PC-3 (cell line): ENCODE results near the gene PCSK5. TPM values are rescaled to one million over a fixed set of nuclear protein-coding genes. Genes with fewer than 3 reads are reported as not detected.

Experiments
- ATAC-seq: fragments of 200-7000 bp; cut with Tn5 transposase; 2 replicates; pipeline ENCODE4 v1.9.1; 2020; ENCODE audit warnings: mild to moderate bottlenecking, moderate library complexity
- BruUV-seq: library from RNA; stranded (reverse); fragments of 400-500 nt; replicated peaks from 2 replicates; lab custom pipeline; 2021; lab: Mats Ljungman, UMichigan
- CTCF ChIA-PET: fragments of 300-600 bp; sonication (Branson Sonifier 250); formaldehyde crosslinking; loops from one replicate; lab custom pipeline; 2022; ENCODE audit warnings: antibody characterized with exemption; lab: Charles Lee
- POLR2A ChIA-PET: fragments of 300-600 bp; sonication (Branson Sonifier 250); formaldehyde crosslinking; loops from one replicate; lab custom pipeline; 2022; ENCODE audit warnings: antibody characterized with exemption; ENCODE audit not compliant: unreplicated experiment; lab: Charles Lee
- DNase-seq: peaks from one replicate; pipeline ENCODE4 v3.0.0-alpha.2; 2015
- H2AFZ ChIP-seq: fragments of 300-600 bp; sonication (generic); 2 replicates; pipeline ENCODE4 v1.6.0; 2016; ENCODE audit warnings: antibody characterized with exemption, low read length
- H3F3A ChIP-seq: fragments of 300-600 bp; sonication (generic); one replicate; pipeline ENCODE4 v1.6.0; 2017; ENCODE audit warnings: antibody characterized with exemption, low read length, control low read depth, mild to moderate bottlenecking; ENCODE audit not compliant: unreplicated experiment
- H3K27ac ChIP-seq: fragments of 300-600 bp; sonication (generic); 2 replicates; pipeline ENCODE4 v1.5.1; 2016; ENCODE audit warnings: mild to moderate bottlenecking, low read length
- H3K27me3 ChIP-seq: fragments of 300-600 bp; sonication (generic); 2 replicates; pipeline ENCODE4 v1.6.1; 2016; ENCODE audit warnings: low read length, mixed read lengths
- H3K36me3 ChIP-seq: fragments of 300-600 bp; sonication (generic); 2 replicates; pipeline ENCODE4 v1.6.1; 2016; ENCODE audit warnings: low read depth, mixed run types, low read length, mixed read lengths
- H3K4me1 ChIP-seq: fragments of 300-600 bp; sonication (generic); 2 replicates; pipeline ENCODE4 v1.5.1; 2016; ENCODE audit warnings: low read length; ENCODE audit not compliant: insufficient read depth
- H3K4me2 ChIP-seq: fragments of 300-600 bp; sonication (generic); 2 replicates; pipeline ENCODE4 v1.6.0; 2016; ENCODE audit warnings: low read length
- H3K4me3 ChIP-seq: fragments of 300-600 bp; sonication (generic); 2 replicates; pipeline ENCODE4 v1.5.1; 2016; ENCODE audit warnings: mild to moderate bottlenecking, low read length, mixed read lengths
- H3K79me2 ChIP-seq: fragments of 300-600 bp; sonication (generic); 2 replicates; pipeline ENCODE4 v1.6.1; 2017; ENCODE audit warnings: low read length, mixed read lengths
- H3K9ac ChIP-seq: fragments of 300-600 bp; sonication (generic); 2 replicates; pipeline ENCODE4 v1.6.0; 2016; ENCODE audit warnings: mild to moderate bottlenecking, low read length
- H3K9me2 ChIP-seq: fragments of 300-600 bp; sonication (generic); replicated peaks from 2 replicates; pipeline ENCODE4 v1.6.1; 2016; ENCODE audit warnings: mixed run types, low read length, mixed read lengths
- H3K9me3 ChIP-seq: fragments of 300-600 bp; sonication (generic); 2 replicates; pipeline ENCODE4 v1.6.1; 2016; ENCODE audit warnings: low read length, mixed read lengths
- H4K20me1 ChIP-seq: fragments of 300-600 bp; sonication (generic); 2 replicates; pipeline ENCODE4 v1.6.1; 2016; ENCODE audit warnings: low read length, mixed read lengths
- CTCF ChIP-seq: fragments of 300-600 bp; sonication (generic); conservative IDR thresholded peaks from 2 replicates; pipeline ENCODE4 v1.5.1; 2017; ENCODE audit warnings: antibody characterized with exemption, low read depth, mild to moderate bottlenecking, low read length
- EZH2 ChIP-seq: fragments of 300-600 bp; sonication (generic); IDR thresholded peaks from one replicate; pipeline ENCODE4 v1.6.1; 2017; ENCODE audit warnings: antibody characterized with exemption, mild to moderate bottlenecking, low read length; ENCODE audit not compliant: unreplicated experiment
- EZH2phosphoT487 ChIP-seq: fragments of 300-600 bp; sonication (generic); IDR thresholded peaks from 2 replicates; pipeline ENCODE4 v1.6.1; 2018; ENCODE audit warnings: mild to moderate bottlenecking, antibody characterized with exemption, low read length, borderline replicate concordance
- intact Hi-C: fragments of 100-400 bp; cut with micrococcal nuclease; formaldehyde crosslinking; loops from 2 replicates; pipeline ENCODE4 v1.9.0; 2023
- total RNA-seq: library from RNA; depleted of rRNA; stranded (reverse); fragments of >200 nt; gene quantifications from 2 replicates; pipeline ENCODE4 v1.2.3, GENCODE V29; 2014

The PCSK5 gene
- total RNA-seq, 1 experiment from 2014 or later: not detected

DNA sequence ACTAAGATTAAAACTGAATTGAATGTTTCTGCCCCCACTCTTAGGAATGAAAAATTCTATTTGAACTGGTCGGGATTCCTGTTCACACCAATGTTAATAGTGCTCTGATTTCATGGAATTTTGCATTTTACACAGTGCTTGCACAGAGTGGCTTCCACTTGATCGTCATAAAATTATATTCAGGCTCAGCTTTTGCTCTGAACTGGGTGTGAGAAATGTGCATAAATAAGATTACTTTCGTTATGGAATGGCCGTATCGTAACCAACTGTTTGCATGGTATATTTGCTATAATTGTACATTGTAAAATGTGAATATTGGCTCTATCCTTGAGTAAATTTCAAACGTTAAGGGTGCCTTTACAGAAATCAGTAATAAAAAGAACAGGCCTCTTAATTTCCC, 262.9 kb downstream of the PCSK5 start:
- no peaks in the 10 kb centered on the region for H3K9me2 ChIP-seq
- POLR2A ChIA-PET: no interaction called here
- DNase-seq (no peak), ATAC-seq (no peak)
- TF ChIP-seq EZH2 (no peak), CTCF (no peak), EZH2phosphoT487 (no peak)
- no peak overlapping the region for H2AFZ ChIP-seq
- H3K79me2 ChIP-seq: no peaks in the 10 kb centered on the region
- no peaks in the 10 kb centered on the region for H3F3A ChIP-seq
- no peaks in the 10 kb centered on the region for H3K36me3 ChIP-seq
- H3K4me3 ChIP-seq: no peak overlapping the region
- H4K20me1 ChIP-seq: no peaks in the 10 kb centered on the region
- no peaks in the 10 kb centered on the region for H3K4me1 ChIP-seq
- no peak overlapping the region for H3K27ac ChIP-seq
- no TSS peak for BruUV-seq
- intact Hi-C loops: no loop called here
- H3K9me3 ChIP-seq: no peaks in the 10 kb centered on the region
- CTCF ChIA-PET: no interaction called here
- H3K4me2 ChIP-seq: no peak overlapping the region
- H3K9ac ChIP-seq: no peak overlapping the region
- H3K27me3 ChIP-seq: no peaks in the 10 kb centered on the region

- Histone ChIP-seq H3K4me2 (no peak overlapping the region), H4K20me1 (no peaks in the 10 kb centered on the region), H3K4me3 (no peak overlapping the region), H3K27me3 (no peaks in the 10 kb centered on the region), H3K79me2 (no peaks in the 10 kb centered on the region), H3K9me3 (no peaks in the 10 kb centered on the region), H3K27ac (no peak overlapping the region), H2AFZ (no peak overlapping the region), H3K9me2 (no peaks in the 10 kb centered on the region), H3F3A (no peaks in the 10 kb centered on the region), H3K9ac (no peak overlapping the region), H3K36me3 (no peaks in the 10 kb centered on the region), H3K4me1 (no peaks in the 10 kb centered on the region)
- intact Hi-C loops: no loop called here
- CTCF ChIA-PET: no interaction called here
- TF ChIP-seq EZH2phosphoT487 (no peak), EZH2 (no peak)
- ATAC-seq (no peak), DNase-seq (no peak)
- POLR2A ChIA-PET: no interaction called here
- BruUV-seq: no TSS peak
Measured at GRCh38 chr9:76153902-76154629, 263.6 kb downstream of the PCSK5 start.

- ATAC-seq: no peak
- POLR2A ChIA-PET: no interaction called here
- no peaks in the 10 kb centered on the region for H4K20me1 ChIP-seq
- CTCF ChIA-PET: no interaction called here
- H3K9ac ChIP-seq: no peak overlapping the region
- no peaks in the 10 kb centered on the region for H3K9me2 ChIP-seq
- TF ChIP-seq EZH2 (no peak), EZH2phosphoT487 (no peak), CTCF (no peak)
- no peaks in the 10 kb centered on the region for H3K79me2 ChIP-seq
- H3F3A ChIP-seq: no peaks in the 10 kb centered on the region
- no peaks in the 10 kb centered on the region for H3K27me3 ChIP-seq
- no peak overlapping the region for H3K27ac ChIP-seq
- H2AFZ ChIP-seq: no peak overlapping the region
- no peaks in the 10 kb centered on the region for H3K9me3 ChIP-seq
- H3K4me3 ChIP-seq: no peak overlapping the region
- BruUV-seq: no TSS peak
- H3K36me3 ChIP-seq: no peaks in the 10 kb centered on the region
- intact Hi-C loops: no loop called here
- no peaks in the 10 kb centered on the region for H3K4me1 ChIP-seq
- no peak overlapping the region for H3K4me2 ChIP-seq
- DNase-seq: no peak
Measured at GRCh38 chr9:76155361-76155760, 264.9 kb downstream of the PCSK5 start.
